ENCODE results near the gene TLE7.

Gene TLE7

GRCh38 chr16:71412270-71413160 is 29.3 kb downstream of the TLE7 start:
- peak; percentile 91 for DNase-seq (ENCODE audit: low spot score)

GRCh38 chr16:71410146-71410545 is 31.7 kb downstream of the TLE7 start:
- no peak for DNase-seq (ENCODE audit: low spot score)

DNA sequence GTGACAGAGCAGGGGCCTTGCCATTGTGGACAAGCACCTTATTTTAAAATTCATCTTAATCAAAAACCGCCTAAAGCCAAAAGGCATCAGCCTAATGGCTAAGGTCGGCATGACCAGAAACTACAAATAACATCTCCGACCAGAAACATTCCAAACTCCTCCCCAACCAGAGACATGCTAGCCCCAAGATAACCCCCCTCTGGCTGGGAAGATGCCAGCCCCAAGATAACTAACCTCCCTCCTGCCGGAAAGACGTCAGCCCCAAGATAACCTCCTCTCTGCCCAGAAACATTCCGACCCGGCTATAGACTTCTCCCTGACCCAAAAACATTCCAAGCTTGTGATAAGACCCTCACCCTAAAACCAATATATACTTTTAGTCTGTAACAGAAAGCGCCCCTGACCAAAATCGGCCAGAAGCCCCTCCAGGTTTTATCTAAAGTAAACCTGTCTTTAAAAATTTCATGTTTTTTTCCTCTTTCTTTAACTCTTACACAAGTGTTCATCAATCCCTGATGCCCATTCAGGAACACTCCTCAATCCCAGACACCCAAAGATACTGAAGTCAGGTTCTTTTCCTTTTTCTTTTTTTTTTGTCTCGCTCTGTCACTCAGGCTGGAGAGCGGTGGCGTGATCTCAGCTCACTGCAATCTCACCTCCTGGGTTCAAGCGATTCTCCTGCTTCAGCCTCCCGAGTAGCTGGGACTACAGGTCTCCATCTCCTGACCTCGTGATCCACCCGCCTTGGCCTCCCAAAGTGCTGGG is 32.7 kb downstream of the TLE7 start:
- DNase-seq (ENCODE audit: low spot score) = no peak

- DNase-seq (ENCODE audit: low spot score) = no peak
Observed at GRCh38 chr16:71408536-71408935, 33.3 kb downstream of the TLE7 start.

DNA sequence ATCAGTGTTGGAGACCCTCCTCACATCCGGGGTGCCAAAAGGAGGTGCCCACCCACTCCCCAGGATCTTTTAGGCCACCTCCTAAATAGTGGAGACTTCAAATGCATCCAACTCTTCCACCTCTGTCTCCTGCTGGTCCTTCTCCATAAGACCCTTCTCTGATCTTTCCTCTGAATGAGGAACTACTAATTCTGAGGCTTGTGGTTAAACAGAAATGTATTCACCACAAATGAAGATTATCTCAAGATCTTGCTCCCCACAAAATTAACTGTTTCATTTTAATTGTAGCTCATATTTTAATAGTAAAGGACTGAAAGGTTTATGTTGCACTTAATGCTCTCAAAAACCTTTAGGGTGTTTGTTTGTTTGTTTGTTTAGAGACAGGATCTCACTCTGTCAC is 34.1 kb downstream of the TLE7 start:
- no peak for DNase-seq (ENCODE audit: low spot score)

DNA sequence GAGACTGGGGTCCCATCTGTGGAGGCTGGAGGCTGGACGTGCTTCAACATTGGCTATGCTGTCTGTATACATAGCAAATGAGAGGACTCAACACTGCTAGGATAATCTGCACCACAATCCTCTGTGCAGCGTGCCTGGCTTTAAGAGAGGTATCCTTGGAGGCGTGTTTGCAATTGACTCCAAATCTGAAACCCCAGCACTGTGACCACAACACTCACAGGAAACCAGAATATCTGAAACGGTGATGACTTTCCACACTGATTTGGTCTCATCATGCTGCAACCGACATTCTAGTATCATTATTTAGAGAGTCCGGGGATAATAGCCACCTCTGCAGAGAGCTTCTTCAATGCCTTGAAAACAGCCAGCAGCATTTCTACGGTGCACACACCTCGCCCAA is 35.1 kb downstream of the TLE7 start:
- no peak for DNase-seq (ENCODE audit: low spot score)

DNA sequence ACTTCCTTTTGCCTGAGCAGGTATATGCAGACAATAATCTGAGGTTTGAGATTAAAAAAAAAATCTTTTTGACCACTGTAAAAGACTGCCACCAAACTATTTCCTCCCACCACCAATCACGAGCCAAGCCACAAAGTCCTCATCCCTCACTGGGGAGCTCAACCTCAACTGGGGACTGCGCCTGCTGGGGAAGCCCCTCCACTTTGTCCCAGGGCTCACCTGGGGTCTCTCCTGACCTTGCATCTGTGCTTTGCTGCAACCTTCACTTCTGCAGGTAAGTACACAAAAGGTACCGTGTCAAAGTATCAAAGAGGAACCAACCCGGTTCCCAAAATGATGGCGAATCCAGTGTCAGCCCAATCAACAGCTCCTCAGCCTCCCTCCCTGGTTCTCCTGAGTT is 35.5 kb downstream of the TLE7 start:
- no peak for DNase-seq (ENCODE audit: low spot score)

- DNase-seq (ENCODE audit: low spot score) = no peak
Observed at GRCh38 chr16:71404364-71404763, 37.5 kb downstream of the TLE7 start.

DNA sequence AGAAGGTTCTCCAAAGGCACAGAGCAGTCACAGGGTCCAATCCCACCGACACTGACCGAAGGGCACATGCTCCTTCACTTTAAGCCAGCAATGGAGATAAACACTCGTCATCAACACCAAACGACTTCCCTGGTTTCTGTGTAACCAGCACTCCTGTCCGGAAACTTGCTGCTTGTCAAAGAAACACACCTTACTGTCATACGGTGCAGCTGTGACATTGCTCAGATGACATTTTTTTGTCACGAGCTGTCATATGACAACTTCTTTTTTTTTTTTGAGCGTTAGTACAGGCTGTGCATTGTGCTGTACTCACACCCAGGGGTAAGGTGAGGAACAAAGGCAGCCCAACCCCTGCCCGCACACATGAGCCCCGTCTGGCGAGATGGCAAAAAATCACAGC is 39.2 kb downstream of the TLE7 start:
- DNase-seq (ENCODE audit: low spot score) = no peak

DNA sequence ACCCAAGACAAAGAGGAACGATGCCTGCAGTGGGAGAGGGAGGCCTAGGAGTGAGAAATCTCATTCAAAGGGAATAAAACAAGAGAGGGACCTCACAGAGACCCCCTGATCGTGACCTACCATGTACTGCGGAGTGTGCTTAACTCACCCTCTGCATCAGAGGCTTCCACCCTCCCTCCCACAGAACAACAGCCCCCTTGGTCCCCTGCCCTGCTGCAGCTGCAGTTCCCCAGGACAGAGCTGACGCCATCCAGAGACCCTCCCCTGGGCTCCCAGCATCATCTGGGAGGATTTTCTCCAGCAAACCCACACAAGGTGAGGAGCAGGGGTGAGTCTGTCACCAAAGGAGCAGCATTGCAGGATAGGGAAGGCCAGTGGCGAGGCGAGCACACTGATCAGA is 39.8 kb downstream of the TLE7 start:
- no peak for DNase-seq (ENCODE audit: low spot score)

- no peak for DNase-seq (ENCODE audit: low spot score)
Observed at GRCh38 chr16:71399801-71400563, 41.9 kb downstream of the TLE7 start.

- no peak for DNase-seq (ENCODE audit: low spot score)
Observed at GRCh38 chr16:71396594-71396993, 45.3 kb downstream of the TLE7 start.

- no peak for DNase-seq (ENCODE audit: low spot score)
Observed at GRCh38 chr16:71389330-71389729, 52.5 kb downstream of the TLE7 start.

DNA sequence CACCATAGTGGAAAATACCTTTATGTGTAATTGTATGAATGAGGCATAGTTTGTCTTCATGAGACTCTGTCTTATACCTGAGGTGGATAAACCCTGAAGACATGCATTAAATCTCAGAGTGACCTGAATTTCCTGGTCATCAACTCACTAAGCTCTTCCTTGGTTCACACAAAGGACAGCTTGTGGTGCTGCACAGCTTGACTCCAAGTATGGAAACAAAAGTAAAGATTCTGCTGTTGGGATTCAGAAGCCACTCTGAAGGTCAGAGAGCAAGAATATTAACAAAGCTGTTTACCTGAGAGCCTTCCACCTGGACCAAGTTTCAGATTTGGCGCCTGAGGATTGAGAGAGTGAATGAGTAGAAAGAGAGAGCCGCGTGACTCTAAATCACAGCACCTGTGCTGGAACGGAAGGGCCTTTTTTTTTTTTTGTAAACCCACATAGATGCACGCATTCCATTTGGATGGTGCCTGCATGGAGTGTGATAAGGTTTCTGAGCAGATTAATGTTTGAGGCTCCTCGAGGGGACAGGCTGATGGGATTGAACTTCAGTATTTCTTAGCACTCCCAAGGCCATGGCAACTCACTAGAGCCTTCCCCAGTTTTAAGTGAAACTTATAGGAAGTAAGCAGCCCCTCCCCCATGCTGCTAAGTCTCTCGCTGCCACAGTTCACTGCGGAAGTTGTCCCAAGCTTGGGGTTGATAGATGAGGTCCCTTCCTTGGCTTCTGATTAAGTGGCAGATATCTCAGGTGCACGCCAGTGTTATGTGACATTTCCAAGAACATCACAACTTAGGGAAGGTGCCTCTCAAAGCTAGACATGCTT is 54.6 kb downstream of the TLE7 start:
- DNase-seq (ENCODE audit: low spot score) = no peak

GRCh38 chr16:71384073-71384724 is 57.7 kb downstream of the TLE7 start:
- no peak for DNase-seq (ENCODE audit: low spot score)

DNA sequence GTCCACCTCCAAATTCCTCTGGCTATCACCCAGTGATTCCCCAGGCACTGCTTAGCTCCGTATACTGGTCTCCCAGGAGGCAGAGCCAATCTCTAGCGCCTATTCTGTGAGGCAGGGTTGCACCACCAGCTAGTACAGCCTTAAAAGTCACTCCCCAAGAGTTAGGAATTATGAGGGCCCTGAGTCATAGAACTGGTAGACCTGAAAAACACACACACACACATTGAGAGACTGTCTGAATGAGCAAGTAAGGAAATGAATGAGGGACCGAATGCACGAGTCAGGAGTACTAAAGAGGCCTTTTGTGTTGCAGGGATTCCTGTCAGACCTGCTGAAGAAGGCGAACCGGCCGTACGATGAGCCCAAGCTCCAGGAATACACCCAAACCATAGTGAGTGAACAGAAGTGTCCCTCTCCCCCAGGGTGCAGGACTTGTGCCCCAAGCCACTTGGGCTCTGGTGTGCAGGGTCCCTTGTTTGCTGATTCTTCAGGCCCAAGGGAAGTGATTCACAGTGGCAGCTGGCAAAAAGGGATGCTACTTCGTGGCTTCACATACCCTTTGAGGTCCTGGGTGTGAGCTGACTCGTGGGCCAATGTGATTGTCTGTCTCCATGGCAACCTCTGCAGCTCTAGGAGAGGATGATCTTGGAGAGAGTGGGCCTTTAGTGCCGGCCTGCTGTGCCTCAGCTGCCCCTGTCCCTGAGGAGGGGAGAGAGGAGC is 58.6 kb downstream of the TLE7 start:
- no peak for DNase-seq (ENCODE audit: low spot score)

DNA sequence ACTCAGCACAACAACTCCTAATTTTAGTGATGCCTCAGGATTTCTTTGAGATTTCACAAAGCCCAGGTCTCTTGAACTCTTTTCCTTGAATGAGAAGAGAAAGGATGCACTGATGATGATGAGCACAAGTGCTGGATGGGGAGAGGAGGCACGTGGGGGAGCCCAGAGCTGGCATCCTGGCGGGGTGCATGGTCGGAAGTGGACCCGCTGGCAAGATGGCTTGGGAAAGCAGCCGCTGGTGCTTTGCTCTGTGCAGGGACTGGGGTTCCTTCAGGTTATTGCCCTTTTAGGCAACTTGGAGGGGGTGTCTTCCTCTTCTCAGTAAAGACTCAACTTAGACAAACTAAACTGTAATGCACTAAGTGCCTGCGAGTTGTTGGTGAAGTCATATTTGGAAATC is 61.0 kb downstream of the TLE7 start:
- DNase-seq (ENCODE audit: low spot score) = no peak

Measured in hematopoietic multipotent progenitor cell treated with erythropoietin and hydrocortisone succinate and interleukin-3 and kit ligand, for 17 days (in vitro differentiated cells).